KBM-7 (cell line): Measurements from ENCODE around the gene ACP6.
"Not testable (repeated sequence)": the region's sequence is repeated elsewhere in the genome, so short reads cannot be mapped to it uniquely, and the experiment has no call there.

Experiments
- DNase-seq: peaks from one replicate; pipeline ENCODE4 v3.0.0-alpha.2; 2015
- in situ Hi-C: fragments of 300-500 bp; cut with MboI; formaldehyde crosslinking; loops from 2 replicates; pipeline ENCODE4 v1.14.3; 2020; ENCODE audit warnings: low sequenced_read_pairs, low pct_unique_long_range_greater_than_20kb, mixed read lengths

The ACP6 gene

GRCh38 chr1:147626739-147627138 lies 43.6 kb downstream of the ACP6 start:
- in situ Hi-C loops: loop anchor here (25.0 kb wide), 1 partner anchor 114 kb away; no protein-coding TSS in a partner anchor
- no peak for DNase-seq

DNA sequence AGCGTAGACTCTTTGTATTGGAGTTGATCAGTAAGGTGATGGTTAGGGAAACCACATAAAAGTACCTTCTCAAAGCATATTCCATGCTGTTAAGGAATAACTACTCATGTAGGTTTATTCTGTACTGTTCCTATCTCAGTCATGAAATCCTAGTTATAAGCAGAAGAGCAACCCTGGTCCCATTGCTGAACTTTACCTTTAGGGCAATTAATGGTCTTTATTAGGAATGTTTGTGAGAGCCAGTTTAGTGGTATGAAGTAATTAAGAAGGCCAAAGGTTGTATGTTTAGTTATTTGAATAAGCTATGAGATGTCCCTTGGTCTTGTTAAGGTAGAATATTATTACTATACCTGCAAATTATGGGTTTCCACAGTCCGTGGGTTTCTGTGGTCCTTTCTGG lies 44.0 kb downstream of the ACP6 start:
- no peak for DNase-seq

DNA sequence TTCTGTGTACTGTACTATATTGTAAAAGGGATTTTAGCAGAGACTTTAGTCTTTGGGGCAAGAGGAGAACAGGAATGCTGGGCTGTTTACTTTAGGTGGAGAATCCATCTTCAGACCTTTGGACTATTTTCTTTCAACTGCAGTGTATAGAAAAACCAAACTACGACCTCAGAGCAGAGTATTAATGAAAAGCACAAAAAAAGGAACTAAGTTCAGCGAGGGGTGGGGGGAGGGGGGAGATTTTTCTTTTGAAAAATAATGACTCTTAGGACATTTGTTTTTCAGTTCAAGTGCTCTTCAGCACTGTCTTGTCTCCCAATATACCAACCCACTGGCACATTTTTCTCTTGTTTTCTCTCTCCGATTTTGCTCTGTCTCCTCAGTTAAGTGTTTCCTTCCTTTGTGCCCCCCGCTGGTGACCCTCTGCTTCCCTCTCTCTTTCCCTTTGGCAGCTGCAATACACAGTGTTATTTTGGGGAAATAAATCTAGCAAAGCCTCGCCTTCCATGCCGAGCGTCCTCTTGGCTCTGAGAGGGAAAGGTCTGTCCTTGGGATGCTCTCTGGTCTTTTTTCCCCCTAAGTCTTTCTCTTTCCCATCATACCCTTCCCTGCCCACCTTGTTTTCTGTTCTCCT lies 44.8 kb downstream of the ACP6 start:
- peak; percentile 72 for DNase-seq
- in situ Hi-C loops: loop anchor here (25.0 kb wide), 1 partner anchor 113 kb away; no protein-coding TSS in a partner anchor

More for the DNA sequence above, 44.0 kb downstream of the ACP6 start:
- in situ Hi-C loops: loop anchor here (25.0 kb wide), 1 partner anchor 114 kb away; no protein-coding TSS in a partner anchor

- in situ Hi-C loops: no loop called here
These were observed 45.8 kb downstream of the ACP6 start for GRCh38 chr1:147624529-147624928.

GRCh38 chr1:147624011-147624410 lies 46.3 kb downstream of the ACP6 start:
- in situ Hi-C loops: no loop called here
- DNase-seq: no peak

More at GRCh38 chr1:147624529-147624928, 45.8 kb downstream of the ACP6 start:
- DNase-seq: no peak

- no peak for DNase-seq
These were observed 47.6 kb downstream of the ACP6 start for GRCh38 chr1:147622731-147623130.

DNA sequence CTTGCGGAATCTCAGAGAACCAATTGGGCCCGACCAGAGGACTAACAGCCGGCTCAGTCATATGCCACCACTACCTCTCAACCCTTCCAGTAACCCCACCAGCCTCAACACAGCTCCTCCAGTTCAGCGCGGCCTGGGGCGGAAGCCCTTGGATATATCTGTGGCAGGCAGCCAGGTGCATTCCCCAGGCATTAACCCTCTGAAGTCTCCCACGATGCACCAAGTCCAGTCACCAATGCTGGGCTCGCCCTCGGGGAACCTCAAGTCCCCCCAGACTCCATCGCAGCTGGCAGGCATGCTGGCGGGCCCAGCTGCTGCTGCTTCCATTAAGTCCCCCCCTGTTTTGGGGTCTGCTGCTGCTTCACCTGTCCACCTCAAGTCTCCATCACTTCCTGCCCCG lies 49.8 kb downstream of the ACP6 start:
- no peak for DNase-seq
- in situ Hi-C loops: no loop called here

More at GRCh38 chr1:147622731-147623130, 47.6 kb downstream of the ACP6 start:
- in situ Hi-C loops: no loop called here

GRCh38 chr1:147619741-147620140 lies 50.6 kb downstream of the ACP6 start:
- in situ Hi-C loops: no loop called here
- no peak for DNase-seq

GRCh38 chr1:147618771-147619170 lies 51.6 kb downstream of the ACP6 start:
- DNase-seq: no peak
- in situ Hi-C loops: no loop called here

DNA sequence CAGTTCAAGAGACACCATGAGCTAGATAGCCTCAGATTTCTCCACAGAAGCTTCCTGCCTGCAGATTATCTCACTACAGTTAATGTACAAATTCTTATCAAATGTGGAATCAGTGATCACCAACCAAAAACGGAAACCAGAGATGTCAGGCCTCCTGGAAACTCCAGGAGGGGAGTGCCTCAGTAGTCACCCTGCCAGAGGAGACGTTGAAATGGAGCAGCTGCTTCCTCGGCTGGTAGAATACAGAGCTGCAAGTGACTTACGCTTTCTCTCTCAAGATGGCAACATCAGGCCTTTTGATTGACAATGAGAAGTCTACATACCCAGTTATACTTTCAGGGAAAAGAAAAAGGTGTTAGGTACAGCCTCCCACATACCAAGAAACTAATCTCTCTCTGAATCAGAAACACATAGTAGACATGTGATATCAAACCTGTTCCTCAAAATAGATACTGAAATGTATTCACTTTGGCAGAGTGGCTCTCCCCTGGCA lies 52.2 kb downstream of the ACP6 start:
- DNase-seq: peak; percentile 83
- in situ Hi-C loops: no loop called here

DNA sequence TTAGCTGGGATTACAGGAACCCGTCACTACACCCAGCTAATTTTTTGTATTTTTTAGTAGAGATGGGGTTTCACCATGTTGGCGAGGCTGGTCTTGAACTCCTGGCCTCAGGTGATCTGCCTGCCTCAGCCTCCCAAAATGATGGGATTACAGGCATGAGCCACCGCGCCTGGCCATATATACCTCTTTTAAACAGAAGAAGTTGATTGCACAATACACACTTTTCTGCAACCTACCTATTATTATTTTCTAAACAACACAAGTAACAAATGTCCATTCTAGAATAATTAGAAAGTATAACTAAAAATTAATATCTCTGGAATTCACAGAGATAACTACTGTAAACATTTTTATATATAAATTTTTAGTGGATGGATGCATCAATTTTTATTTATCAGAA lies 55.4 kb downstream of the ACP6 start:
- in situ Hi-C loops, DNase-seq: not testable (repeated sequence)

GRCh38 chr1:147613506-147613905 lies 56.8 kb downstream of the ACP6 start:
- in situ Hi-C loops: no loop called here
- no peak for DNase-seq

- in situ Hi-C loops: no loop called here
These were observed 58.0 kb downstream of the ACP6 start for GRCh38 chr1:147612366-147612765.

DNA sequence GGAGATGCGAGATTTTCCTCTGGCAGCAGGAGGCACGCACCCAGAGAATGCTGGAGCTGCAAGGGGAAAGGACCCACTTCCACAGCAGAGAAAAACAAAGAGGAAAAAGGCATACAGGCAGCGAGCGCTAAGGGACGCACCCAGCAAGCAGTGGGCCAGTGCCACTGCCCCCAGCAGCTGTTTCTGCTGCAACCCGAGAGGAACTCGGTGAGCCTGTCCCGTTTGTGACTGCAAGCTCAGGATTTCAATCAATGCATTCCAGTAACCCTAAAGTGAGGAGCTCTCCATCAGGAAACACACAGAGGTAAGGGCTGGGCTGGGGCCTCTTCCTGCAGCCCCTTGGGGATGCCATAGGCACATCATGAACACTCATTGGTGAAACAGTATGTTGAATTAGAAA lies 58.7 kb downstream of the ACP6 start:
- in situ Hi-C loops: no loop called here
- DNase-seq: no peak

More at GRCh38 chr1:147612366-147612765, 58.0 kb downstream of the ACP6 start:
- no peak for DNase-seq

DNA sequence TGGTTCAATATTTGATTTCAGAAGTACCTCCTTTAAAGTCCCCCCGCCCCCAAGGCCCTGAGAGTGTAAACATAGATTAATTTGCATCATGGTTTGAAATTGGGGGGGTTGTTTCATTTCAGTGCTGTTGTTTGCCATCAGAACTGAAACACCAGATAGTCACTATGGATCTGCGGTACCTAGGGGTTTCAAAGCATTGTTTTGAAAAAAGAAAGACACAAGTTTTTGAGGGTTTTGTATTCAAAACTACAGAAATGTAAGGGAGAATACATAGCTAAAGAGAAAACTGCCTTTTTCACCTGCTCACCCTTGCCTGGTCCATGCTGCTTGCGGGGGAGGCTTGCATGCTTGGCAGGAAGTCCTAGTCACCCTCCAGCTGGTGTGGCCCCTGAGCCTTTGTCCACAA lies 59.3 kb downstream of the ACP6 start:
- in situ Hi-C loops: no loop called here
- no peak for DNase-seq

DNA sequence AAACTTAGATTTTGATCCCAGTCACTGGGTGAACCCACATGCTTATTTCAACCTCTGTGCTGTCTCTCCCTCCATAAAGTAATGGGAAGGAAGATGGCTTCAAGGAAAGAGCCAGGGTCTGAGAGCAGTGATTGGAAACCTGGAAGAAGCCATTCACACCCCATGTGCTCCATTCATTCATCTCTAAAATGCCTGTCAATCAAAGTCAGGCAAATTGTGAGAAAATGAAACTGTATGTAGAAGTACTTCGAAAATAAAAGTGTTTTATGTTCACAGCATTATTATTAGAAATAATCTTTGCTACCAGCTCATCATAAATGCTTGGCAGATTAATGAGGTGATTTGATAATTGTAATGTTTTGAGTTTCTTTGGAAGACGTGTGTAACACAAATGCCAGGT lies 61.0 kb downstream of the ACP6 start:
- no peak for DNase-seq
- in situ Hi-C loops: no loop called here

GRCh38 chr1:147608596-147608995 lies 61.7 kb downstream of the ACP6 start:
- no peak for DNase-seq
- in situ Hi-C loops: no loop called here

DNA sequence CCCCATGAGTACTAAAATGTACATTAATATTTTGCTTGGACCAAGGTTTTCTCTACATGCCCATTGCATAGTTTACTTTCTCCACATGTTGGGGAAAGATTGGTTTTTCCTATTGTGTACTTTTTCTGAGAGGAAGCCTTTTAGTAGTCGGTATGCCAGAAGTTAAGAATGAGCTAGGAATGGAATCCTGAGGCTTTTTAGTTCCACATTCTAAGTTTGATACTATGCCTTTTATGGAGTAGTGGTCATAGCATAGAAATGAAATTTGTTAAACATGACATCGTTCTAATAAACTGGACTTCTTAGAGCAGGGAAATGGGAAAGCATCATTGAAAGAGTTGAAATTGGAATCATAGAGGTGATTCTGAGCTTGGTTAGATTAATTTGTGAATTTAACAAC lies 64.7 kb downstream of the ACP6 start:
- DNase-seq: no peak
- in situ Hi-C loops: no loop called here

DNA sequence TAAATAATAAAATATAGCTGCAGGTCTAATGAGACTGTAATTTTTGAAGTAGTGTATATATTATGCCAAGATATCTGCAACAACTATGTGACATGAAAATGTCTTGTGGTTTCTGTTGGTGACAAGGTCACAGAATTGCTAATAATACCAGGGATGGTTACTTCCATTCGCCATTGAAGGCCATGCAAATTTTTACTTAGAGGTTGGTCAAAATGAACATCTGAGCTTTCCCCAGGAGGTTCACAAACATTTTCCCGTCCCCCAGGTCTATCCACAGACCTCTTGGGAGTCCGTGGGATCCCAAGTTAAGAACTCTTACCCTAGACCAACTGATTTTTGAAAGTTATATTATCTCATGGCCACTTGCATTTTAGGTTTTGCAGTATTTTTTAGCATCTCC lies 66.3 kb downstream of the ACP6 start:
- in situ Hi-C loops: no loop called here
- DNase-seq: no peak

DNA sequence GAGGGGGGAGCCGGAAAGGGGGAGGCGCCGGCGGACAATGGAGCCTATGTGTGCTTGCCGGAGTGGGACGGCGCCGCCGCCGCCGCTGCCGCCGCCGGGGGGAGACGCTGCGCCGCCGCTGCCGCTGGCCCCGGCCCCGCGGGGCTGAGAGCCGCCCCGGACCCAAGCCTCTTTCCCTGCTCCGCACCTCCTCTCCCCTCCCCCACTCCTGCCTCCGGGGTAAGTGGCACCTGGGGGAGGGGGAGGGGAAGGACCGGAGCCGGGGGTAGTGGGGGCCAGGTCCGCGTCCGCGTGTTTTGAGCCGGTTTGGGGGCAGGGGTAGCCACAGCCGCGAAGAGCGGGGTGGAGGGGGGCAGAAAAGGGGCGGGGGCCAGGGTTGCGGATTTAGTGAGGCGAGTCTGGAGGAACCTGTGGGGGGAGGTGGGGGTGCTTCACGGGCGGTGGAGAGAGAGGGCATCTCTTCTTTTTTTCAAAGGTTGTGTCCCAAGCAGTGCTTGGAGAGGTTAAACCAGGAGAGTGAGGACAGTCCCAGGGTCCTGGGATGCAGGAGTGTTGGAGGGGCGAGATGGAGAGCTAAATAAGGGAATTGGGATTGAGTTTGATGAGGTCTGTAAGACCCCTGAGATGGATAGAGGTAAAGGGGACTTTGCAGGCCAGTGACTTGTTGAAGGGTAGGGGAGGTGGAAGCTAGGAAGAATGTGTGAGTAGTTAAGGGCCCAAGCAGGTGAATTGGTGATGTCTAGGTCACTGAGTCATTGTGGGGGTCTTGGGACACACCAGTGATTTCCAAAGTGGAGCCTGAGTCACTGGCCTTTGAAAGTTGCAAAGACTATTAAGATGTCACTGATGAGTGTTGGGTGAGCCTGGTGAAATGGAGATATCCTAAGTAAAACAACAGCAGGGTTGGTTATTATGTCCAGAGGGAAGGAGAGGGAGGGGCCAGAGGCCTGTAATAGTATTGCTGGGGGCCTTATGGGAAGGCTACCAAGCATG lies 69.9 kb downstream of the ACP6 start:
- in situ Hi-C loops: no loop called here
- DNase-seq: peak; percentile 22
